Right forelimb (tissue), 1 donor: Measurements from ENCODE around the gene RSU1.

ENCODE experiments used
- DNase-seq: peaks from one replicate; pipeline ENCODE4 v3.0.0-alpha.2; 2018

The RSU1 gene

DNA sequence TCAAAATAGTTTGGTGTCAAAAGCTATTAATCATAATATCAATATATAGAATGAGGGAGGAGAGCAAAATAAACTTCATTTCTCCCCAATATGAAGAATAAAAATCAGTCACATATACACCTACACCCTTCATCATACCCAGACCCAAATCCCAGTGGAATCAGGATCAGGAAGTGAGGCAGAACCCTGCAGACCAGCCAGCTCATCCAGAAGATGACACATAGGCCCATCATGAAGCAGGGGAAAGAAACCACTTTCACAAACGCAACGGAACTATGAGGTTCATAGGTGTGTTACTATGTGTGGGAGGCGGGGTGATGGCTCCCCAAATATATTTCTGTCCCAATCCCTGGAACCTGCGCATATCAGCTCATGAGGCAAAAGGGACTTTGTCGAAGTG lies 89.0 kb downstream of the RSU1 start:
- no peak for DNase-seq

DNA sequence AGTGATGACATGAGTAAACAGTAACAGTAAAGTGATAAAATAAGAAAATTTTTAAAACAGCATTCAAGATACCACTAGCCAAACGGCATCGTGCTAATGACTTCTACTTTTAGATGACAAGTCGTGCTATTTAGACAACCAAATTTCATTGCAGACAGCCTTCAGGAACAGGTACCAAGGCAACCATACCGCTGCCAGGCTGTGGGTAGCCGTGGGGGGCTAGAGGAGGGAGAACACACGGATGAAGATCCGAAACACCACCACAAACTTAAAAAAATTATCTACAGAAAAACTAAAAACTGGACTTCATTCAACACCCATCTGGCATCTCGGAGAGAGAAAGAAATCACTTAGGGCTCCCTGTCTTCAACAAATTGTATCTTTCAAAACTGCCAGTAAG lies 89.6 kb downstream of the RSU1 start:
- DNase-seq = no peak

DNA sequence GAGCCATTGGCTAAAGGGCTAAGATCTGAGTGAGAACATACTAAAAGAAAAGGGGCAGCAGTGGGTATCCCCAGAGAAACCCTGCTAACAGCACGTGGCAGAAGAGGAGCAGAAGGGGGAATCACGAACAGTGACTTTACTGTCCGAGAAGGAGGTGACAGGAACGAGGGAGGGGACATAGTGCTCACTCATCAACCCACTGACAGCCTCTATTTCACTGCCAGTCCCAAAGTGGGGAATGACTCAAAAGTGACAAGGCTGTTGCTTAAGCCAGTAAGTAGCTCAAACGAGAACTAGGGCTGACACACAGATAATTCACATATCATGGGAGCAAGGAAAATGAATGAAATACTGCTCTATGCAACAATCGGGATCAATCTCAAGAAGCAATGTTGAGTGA lies 92.7 kb downstream of the RSU1 start:
- DNase-seq = no peak

DNA sequence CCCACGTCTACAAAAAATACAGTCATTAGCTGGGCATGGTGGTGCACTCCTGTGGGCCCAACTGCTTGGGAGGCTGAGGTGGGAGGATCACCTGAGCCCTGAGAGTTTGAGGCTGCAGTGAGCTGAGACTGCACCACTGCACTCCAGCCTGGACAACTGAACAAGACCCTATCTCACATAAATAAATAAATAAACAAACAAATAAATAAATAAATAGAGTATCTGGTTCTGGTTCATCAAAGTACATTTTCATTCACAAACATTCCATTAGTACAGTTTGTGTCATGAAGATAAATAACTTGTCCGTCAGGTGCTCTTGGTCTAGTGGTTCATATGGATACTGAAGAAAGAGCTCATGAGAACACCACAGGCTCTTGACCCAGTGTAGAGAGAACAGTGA lies 96.4 kb downstream of the RSU1 start:
- DNase-seq = no peak

DNA sequence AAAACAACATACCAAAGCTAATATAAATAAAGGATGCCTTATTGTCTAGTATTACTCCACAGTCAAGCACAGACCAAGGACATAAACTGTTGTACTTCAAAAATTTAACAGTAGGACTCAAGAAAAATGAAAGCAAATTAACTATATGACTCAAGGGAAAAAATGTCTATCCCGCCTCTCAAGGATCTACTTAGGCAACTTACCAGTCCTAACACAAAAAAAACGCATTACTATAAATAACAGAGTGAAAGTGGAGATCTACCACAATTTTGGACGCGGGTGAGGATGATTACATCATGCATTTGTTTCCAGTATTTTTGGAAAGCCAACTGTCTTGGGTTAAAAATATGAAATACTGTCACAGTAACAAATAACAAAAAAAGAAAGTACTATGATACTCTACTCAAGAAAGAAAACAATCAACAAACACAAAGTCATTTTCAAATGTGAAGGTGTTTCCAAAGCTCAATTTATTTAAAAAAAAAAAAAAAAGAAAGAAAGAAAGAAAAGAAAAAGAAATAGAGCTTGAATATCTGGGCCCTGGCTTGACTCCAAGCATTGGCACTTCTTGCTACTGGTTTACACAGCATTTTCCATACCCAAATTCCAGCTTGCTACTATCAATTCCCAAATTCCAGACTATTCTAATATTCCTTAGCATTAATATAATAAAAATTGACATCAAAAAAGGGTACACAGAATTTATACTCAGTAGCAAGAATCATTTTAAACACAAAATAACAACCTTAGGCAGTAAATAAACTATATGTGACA lies 99.4 kb downstream of the RSU1 start:
- DNase-seq = no peak

DNA sequence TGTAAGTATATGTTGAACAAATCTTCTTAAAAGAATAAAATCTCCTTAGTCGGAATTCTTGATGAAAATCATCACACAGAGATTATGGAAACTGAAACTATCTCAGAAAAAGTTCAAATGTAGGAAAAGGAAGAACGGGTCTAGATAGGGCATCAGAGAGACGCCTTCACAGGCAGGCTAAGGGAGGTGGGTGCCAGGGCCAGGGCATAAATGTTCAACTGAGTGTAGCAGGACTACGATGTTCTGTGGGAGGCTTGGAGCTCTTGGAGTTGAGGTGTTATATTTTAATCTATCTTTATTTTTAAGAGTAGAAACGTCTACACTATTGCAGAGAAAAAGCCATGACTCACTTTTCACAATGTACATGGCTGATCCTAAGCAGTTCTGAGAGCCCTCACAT lies 101.2 kb downstream of the RSU1 start:
- no peak for DNase-seq

DNA sequence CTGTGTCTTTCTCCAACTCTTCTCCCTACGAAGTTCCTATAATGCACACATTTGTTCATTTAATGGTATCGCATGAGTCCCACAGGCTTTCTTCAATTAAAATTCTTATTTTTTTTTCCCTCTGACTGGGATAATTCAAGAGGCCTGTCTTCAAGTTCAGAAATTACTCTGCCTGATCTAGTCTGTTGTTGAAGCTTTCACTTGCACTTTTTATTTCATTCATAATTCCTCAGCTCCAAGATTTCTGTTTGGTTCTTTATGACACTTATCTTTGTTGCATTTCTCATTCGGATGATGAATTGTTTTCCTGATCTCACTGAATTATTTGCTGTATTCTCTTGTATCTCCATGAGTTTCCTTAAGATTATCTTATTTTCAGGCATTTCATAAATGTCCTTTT lies 103.9 kb downstream of the RSU1 start:
- no peak for DNase-seq

DNA sequence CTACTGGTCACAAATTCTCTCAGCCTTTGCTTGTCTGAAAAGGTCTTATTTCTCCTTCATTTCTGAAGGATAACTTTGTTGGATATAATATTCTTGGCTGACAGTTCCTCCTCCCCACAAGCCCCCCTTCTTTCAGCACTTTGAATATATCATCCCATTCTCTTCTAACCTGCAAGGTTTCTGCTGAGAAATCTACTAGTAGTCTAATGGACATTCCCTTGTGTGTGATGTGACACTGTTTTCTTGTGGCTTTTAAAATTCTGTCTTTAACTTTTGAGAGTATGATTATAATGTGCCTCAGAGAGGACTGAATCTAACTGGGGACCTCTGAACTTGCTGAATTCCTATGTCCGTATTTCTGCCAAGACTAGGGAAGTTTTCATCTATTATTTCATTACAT lies 104.3 kb downstream of the RSU1 start:
- DNase-seq = no peak

DNA sequence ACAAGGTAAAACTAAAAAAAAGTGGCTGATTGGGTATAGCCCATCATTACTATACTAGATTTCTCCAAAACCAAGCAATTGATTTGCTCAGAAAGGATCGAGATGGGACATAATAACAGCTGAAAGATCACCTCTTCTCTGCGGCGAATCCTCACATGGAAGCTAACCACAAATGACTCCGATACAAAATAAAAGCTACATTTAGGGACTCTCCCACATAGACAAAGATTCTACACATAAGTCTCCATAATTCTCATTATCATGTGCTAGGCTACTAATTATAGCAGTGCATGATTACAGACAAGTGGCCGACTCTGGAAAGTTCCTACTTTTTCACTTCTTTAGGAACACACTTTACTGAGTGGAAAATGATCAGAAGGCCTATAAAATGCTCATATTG lies 116.9 kb downstream of the RSU1 start:
- no peak for DNase-seq

DNA sequence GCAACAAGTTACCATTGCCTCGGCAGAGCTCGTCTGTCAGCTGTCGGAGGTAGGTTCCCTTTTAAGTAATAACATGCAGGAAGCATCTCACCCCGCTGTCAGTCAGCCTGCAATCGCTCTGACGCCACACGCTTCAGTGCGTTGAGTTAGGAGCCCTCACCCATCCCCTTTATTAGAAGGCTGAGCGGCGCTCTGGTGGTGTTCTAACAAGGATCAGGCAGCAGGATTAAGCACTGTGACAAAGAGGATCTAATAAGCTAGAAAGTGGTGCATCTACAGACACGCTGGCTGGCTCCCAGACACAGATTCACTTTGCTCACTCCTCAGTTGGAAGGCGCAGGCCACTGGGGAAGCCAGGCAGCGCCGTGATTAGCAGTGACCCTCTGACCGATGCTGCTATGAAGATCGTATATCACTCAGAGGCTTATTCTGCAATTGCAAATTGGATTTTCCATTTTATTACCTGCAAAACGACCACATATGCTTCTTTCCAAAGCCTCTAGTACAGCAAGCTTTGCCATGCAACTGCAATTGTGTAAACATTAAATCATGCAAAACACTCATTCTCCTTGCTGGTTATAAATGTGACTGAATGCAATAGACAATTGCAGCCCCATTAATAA lies 117.7 kb downstream of the RSU1 start:
- no peak for DNase-seq

DNA sequence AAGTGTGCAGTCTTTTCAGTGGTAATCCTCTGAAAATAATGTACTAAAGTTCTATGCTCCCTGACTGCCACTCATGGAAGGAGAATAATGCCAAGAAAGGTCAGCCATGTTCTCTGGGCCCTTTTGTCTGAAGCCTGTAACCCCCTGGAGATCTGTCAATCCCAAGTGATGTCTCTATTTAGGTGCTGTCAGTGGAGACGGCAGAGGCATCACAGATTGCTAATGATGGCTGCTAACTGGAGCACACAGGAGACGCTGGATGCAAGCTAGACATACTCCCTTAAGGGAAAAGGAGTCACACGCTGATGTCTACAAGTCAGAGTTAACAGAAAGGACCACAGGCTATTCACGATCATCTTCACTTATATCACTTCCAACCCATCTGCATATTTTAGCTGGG lies 118.8 kb downstream of the RSU1 start:
- no peak for DNase-seq

DNA sequence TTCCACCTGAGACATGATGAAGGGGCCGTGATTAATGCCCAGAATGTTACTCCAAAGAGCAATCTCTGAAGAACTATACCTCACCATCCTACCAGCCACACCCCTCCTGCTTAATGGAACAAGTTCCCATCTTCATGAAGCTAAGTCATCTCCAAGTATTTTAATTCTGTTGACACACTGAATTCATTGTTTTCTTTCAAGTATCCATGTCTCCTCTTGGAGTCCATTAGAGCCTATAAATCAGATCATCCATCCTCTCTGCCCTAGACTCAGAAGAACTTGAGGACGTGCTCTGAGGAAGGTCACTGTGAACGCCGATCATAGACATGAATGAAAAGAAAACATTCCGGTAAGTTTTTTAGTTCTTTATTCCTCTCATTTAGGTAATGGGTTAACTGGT lies 126.8 kb downstream of the RSU1 start:
- no peak for DNase-seq

DNA sequence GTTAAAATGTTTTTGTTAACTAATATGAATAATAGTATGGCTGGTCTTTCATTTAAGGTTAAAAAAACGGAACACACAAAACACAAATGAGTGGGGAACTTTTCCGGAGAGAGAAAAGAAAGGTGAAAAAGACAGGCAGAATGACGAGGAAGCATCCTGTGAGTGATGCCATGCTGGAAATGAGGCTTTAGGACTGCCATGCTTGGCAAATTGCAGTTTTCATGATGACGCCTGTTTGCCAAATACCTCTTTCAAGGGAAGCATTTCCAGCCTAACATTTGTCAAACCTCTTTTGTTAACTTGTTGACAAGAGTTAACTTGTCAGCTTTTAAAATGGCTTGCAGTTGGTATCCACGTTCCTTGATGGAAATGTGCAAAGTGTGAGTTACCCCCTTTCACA lies 127.5 kb downstream of the RSU1 start:
- DNase-seq = no peak

DNA sequence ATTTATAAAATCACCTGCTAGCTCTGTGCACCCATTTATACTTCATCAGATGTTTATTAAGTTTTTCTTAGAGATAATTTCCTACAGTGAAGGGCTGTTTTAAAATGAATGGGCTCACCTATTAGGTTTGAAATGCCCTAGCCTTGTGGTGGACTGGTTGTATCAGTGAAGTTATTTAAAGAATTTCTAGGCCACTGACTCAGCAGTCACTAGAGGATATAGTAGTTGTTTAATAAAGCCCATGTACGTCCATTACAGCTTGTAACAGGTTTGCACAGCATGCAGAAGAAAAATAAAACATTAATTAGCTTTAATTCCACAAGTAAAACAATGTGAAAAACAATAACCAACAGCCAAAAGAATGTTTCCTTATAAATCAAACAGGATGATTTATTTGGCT lies 128.0 kb downstream of the RSU1 start:
- DNase-seq = no peak

DNA sequence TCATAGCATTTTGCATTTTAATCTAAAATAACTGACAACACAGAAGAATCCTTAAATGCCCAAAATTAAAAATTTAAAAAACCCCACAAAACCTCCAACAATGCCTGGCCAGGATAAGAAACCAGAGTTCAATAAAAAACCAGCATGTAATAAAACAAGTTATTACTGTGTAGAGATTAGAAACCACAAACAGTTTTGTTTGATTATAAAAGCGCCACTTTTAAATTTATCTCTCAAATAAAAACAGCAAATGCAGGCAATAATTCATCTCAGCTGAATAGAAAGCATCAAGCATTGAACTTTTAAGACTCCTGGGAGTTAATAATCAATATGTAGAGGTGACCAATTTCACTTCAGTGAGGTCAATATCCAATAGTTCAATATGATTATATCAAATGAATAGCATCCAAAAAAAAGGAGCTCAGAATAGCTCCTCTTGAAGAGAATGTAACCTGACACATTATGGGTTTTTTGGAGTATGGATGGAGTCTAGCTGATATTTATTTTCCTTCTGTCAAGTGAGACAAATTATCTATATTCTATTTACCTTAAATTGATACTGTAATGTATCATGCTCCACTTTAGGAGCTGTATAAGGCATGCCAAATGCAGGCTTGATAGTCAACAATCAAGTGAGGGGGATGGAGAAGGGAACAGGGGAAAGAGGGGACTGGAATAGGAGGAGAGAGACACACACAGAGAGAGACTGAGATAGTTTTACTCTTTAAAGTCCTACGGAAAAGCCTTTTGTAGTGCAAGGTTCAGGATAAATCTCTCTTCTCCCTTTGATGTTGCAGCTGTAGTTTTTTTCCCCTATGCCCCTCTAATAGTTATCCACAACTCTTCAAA lies 130.9 kb downstream of the RSU1 start:
- DNase-seq = no peak

DNA sequence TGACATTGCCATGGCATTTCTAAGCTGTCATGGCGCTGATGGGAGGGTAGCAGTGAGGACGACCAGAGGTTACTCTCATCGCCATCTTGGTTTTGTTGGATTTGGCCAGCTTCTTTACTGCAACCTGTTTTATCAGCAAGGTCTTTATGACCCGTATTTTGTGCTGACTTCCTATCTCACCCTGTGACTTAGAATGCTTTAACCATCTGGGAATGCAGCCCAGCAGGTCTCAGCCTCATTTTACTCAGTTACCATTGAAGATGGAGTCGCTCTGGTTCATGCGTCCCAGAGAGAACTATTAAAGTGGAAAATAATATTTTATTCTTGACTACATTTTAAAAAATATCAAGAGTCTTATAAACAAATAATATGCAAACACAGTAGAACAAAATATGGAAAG lies 131.7 kb downstream of the RSU1 start:
- no peak for DNase-seq

DNA sequence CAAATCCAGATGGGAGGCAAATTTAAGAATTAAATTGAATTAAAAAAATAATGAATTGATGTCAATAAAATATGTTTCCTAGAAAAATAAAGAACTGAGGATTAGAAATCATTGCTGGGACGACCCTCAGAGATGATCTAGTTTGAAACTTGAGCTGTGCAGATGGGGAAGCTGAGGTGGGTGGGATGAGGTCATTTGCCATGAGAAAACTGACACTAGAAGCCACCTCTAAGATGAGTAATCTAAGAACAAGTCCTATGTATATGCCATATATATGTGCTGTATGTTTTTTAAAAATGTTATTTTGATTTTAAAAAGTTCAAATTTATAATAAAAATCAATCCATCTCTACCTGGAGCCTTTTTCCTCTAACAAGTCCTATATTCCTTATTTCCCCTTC lies 135.7 kb downstream of the RSU1 start:
- no peak for DNase-seq

DNA sequence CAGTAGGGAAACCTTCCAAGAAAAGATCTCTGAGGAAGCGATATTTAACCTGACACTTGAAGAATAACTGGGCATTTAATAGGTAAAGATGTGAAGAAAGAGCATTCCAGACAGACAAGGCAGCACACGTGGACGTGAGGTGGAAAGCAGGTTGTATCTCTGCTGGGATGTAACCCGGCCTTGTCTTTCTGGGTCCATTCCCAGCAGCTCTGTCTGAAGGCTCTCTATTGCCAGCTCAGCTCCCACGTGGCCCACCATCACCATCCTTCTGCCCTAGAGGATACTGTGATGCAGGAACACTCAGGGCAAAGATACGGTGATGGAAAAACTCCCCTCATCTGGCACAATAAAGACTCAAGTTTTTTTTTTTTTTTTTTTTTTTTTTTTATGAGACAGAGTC lies 137.7 kb downstream of the RSU1 start:
- no peak for DNase-seq

DNA sequence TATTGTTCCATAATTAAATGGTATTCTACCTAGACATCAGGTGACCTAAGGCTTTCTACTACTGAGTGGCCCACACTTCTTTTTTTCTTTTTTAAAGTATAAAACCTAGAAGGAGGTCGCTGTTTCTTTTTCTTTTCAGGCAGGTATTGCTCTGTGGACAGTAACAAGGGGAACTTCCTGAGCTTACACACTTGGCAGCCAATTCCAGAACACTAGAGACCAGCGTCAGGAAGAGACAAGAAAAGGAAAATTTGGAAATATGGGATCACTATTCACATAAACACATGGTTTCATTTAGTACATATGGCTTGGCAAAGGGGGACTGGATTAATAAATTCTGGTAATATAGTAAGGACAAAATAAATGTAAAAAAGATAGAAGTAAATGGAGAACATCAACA lies 141.9 kb downstream of the RSU1 start:
- no peak for DNase-seq

DNA sequence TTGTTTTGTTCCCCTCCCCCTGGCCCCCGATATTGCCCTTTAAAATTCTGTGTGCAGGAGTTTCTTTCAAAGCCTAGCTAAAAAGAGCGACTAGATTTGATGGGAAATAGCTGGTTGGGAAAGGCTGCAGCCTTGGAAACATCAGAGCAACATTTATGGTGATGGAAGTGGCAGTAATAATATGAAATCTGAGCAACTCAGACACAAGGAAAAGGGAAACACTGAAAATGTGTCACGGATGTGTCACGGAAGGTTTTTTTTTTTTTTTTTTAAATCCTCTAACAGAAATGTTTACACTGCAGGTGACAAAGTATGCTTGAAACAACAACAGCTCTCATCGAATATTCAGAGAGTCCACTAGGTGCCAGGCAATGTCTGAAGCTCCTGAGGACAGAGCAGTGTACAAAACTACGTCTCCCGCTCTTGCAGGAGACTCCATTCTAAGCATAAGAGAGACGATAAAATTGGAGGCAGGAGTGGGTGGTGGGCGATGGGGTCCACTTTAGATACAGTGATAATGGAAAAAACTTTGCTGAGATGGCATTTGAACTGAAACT lies 143.0 kb downstream of the RSU1 start:
- no peak for DNase-seq

DNA sequence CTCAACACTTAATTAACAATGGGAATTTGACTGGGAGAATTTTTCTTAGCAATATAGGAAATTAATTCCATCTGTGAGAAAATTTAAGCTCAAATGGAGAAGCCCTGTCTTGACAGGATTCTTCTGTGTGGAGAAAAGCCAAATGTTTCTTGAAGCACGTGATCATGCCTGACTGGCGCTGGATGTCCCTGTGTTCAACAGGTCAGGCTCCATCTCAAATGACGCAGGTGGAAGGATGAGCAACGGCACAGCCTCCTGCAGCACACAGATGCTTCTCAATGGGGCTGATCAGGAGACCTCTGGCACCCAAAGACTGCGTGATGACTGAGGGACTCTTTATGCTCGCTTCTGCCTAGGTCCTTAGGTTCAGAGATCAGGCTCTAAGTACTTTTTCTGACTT lies 143.8 kb downstream of the RSU1 start:
- no peak for DNase-seq

DNA sequence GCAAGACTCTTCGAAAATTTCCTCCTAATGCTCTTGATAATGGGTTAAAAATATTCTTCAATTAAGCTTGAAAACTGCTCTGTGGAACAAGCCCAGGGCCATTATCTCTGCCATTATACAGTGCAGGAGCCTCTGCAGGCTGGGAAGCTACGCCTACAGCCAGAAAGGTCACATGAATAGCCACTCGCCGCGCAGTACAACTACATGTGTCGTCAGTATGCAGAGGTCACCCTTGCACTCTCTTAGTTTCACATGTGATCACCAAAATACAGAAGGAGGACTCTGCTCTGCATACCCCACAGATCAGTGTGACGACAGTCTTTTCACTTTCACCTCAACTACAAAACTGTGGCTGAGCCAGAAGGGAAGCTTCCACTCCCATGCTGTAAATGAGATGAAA lies 153.8 kb downstream of the RSU1 start:
- no peak for DNase-seq

DNA sequence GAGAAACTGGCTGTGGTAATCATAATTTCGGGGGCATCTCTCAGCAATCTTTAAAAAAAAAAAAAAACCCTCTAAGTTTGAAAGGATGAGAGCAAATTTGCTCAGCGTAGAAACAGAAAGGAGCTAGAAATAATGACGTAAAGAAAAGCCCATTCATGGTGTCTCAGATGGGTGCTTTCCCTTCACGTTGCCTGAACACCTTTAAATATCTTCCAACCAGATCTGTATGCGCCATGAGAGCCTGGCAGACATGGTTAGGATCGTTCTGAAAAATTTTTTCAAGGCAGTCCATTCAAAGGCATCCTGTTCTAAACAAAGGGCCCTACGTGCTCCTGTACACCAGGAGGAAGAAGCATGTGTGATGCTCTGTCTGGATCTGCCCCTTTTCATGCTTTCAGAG lies 154.3 kb downstream of the RSU1 start:
- no peak for DNase-seq

DNA sequence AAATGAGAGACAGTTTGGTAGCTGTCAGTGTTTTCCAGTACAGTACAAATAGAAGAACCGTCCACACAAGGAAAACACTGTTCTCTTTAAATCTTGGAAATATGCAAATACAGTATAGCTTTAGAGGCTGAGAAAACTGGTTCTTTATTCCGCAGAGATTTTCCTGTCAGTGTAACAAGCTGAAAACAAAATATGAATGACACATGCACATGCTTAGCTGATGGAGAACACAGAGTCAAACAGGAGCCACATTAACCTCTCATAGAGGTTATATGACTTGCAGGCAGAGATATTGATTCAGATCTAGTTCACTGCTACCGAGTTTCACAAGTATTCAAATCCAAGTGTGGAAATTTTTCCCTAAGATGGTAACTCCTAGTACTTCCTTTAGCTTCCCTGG lies 160.3 kb downstream of the RSU1 start:
- DNase-seq = no peak
